ENCODE results near the gene ZNF599.

ZNF599 gene

DNA sequence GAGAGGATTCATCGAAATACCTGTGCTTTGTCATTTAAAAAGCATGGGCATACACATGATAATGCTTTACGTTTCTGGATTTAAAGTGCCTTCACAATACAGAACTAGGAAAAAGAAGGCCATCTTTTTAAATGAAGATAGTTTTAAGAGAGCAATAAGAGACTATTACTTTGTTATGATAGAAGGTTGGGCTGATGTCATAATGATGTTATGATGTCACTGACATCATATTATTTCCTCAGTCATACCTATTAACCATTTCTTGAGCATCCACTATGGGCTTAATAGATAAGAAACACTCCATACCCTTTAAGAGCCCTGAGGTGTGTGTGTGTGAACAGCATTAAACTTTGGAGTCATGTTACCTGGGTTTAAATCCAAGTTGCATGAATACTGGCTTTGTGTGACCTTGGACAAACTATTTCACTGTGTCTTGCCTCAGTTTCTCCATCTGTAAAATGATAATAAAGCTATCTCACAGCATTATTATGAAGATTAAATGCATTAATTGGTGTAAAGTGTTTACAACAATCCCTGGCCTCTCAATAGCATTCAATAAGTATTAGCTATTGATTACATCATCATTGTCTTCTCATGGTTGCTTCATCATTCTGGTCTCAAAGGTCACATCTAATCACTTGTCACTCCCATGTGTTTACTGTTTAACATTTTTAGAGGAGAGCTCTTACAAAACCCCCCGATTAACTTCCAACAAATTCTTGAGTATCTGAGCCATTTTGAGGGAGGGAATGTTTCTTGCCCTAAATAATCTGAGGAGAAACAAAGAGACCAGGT lies 27.9 kb downstream of the ZNF599 start:
- DNase-seq (ENCODE audit: low spot score) = no peak

DNA sequence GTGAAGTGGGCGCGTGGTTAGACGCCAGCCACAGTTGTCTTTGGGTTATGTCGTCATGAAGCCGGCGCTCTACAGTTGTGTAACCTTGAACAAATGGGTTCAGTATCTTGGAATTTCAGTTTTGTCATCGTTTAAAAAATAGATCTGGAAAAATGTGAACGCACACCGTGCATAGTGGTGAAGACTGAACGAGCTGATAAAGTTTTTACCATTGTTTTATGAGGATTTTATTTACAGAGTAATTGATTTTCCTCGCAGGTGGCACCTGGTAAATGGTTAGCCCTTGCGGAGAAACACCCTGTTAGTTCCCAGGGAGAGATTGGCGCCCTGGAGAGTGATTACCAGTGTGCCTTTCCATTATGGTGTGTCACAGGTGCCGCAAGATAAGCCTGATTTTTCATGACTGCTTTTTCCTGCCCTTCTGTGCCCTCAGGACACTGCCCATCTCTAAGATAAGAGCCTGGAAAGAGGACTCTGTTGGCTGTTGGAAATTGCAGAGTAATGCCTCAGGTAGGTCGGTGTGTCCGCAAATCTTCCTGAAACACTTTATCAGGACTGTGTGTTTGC lies 38.4 kb downstream of the ZNF599 start:
- no peak for DNase-seq (ENCODE audit: low spot score)

DNA sequence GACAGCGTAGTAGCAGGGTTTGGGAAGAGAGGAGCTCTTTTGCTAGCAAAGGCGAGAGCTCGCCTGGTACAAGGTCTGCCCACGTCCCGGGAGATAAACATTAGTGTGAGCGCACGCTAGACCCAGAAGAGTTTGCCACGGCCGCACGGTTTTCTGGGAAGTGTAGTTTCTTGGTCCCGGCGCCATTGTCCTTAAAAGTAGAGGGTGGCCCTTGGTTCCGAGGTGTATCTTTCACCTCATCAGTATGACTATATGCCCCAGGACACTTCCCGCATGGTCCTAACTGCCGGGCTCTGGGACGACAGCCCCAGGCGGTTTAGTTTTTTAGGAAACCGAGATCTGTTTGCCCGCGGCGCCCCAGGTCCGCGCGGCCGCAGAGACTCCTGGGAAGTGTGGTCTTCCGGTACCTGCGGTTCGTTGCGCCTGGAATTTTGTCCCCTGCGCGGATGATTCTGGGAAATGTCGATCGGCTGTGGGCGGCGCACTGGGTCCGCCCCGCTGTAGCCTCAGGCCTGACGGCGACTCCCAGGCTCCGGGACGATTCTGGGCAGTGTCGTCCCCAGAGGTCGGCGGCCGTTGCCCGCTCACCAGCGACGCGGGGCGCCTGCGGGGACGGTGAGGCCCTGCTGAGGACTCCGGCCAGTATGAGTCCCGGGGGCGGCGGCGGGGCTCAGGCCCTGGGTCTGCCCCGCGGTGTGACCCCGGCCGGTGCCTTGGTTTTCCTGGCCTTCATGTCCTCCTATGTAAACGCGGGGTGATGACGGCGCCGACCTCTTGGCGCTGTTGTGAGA lies 39.1 kb downstream of the ZNF599 start, which contains the start of gene ZNF181:
ZNF181 (plus strand) TSS at position 498 of the 791 bp plus-strand sequence. CDS start 795 bp downstream, outside the sequence.
- peak; percentile 82 for DNase-seq (ENCODE audit: low spot score)

- DNase-seq (ENCODE audit: low spot score) = no peak
These were observed 39.7 kb downstream of the ZNF599 start for GRCh38 chr19:34733266-34733745.

GRCh38 chr19:34732612-34733211 lies 40.3 kb downstream of the ZNF599 start:
- no peak for DNase-seq (ENCODE audit: low spot score)

GRCh38 chr19:34731964-34732363 lies 41.1 kb downstream of the ZNF599 start:
- DNase-seq (ENCODE audit: low spot score) = no peak

DNA sequence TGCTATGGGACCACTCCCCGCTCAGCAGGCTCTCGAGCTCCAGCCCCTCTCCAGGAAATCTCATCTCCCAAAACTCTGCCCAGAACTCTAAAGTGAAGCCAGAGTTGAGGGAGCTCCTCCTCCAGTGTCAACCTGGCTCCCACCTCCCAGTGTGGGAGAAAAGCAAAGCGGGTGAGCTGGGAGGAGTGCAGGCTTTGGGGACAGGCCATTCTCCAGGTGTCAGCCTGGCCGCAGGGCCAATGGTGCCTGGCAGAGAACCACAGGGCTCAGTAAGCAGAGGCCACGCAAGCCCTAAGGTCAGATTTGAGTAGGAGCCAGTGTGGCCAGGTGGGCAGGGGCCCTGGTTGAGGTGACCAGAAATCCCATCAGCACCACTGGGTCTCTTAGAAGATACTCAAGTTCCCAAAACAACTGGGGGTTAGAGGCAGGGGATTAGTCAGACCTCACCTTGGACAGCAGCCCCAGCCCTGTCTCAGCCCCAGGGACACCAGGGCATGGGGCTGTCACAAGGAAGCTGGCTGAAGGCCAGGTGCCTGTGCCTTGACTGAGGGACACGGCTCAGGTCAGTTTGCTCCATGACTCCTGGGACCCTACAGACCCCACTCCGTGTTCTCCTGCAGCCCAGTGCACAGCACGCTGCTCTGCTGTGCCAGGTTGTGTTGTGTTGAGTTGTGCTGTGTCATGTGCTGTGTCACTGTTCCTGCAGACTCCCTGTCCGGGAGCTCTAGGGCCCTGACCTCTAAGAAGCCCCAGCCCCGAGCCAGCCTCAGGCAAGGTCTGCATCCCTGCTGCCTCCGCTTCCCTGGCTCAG lies 41.8 kb downstream of the ZNF599 start:
- DNase-seq (ENCODE audit: low spot score) = no peak

- no peak for DNase-seq (ENCODE audit: low spot score)
These were observed 47.6 kb downstream of the ZNF599 start for GRCh38 chr19:34725400-34725799.

DNA sequence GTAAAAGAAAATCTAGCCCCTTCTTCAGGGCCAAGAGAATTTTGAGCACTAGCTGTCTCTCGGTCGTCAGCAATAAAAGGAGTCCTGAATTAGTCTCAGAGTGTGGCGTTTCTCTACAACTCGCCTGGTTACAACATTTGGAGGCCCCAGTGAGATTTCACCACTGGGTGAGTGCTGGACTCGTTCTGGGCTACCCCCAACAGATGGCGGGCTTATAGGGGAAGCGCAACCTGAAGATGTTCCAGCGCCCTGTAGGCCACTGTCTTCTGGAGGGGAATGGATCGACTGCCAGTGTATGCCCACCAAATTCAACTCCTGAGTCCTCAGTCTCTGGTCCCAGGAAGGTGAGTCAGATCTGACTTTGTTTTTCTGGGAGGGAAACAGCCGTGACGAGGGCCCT lies 50.7 kb downstream of the ZNF599 start:
- DNase-seq (ENCODE audit: low spot score) = no peak

- no peak for DNase-seq (ENCODE audit: low spot score)
These were observed 57.7 kb downstream of the ZNF599 start for GRCh38 chr19:34715357-34715756.

- no peak for DNase-seq (ENCODE audit: low spot score)
These were observed 59.8 kb downstream of the ZNF599 start for GRCh38 chr19:34713262-34713637.

DNA sequence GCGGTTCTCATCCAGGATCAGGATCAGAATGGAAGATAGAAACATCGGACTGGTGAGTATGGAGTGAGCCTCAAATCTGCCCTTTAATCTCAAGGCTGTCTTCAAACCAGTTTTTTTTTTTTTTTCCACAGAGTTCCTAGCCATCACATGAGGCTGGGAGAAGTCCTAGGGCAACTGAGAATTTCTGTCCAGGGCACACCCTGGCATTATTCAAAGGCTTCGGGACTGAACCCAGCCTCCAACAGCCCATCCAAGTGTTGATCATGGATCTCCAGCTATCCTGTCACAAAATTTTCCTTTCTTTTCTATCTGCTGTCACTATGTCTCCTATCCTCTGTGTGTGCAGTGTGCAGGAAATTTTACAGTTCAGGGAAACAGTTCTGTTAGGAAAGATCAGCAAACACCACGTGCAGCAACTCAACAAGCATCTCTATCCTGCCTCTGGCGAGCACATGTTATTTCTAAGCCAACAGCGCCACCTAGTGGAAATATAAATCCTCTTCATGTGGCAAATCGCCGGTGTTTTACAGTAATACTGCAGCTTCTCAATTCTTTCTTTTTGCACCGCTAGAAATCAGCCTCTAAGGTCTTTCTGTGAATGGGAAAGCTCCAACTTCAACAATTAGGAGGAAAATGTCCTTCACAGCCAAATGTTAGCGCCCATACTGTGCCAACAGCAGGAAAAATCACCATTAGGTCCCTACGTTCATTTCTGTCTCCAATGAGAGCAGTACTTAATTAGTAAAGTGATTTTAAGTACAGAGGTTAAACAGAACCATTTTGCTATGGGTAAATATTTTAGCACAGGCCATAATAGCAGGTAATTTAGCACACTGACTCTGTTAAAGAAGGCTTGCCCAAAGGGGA lies 60.4 kb downstream of the ZNF599 start:
- peak; percentile 63 for DNase-seq (ENCODE audit: low spot score)

DNA sequence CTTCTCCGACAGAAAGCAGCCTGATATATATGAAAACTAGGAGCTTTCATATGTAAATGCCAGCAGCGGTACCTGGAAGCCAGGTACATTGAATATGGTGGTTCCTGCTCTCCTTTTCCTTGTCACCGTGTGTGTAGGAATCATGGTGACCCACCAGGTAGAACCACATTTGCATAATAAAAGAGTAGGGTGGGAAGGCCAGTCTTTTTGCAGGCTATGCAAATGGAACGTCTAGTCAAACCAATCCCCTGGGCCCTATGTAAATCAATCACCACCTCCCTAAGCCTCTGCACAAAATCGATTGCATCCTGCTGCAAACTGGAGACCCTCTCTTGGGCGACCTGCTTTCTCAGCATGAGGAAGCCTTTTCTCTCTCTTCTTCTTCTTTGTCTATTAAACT lies 61.1 kb downstream of the ZNF599 start:
- no peak for DNase-seq (ENCODE audit: low spot score)
